ENCODE data around the gene SERF2. TPM values are rescaled to one million over a fixed set of nuclear protein-coding genes. Genes with fewer than 3 reads are reported as not detected.
A peak's percentile ranks its signal among the peaks of the same experiment; 100 is the strongest.

Gene SERF2
- total and polyA plus RNA-seq, 4 donors = 195 to 1,329 (median 838) TPM

DNA sequence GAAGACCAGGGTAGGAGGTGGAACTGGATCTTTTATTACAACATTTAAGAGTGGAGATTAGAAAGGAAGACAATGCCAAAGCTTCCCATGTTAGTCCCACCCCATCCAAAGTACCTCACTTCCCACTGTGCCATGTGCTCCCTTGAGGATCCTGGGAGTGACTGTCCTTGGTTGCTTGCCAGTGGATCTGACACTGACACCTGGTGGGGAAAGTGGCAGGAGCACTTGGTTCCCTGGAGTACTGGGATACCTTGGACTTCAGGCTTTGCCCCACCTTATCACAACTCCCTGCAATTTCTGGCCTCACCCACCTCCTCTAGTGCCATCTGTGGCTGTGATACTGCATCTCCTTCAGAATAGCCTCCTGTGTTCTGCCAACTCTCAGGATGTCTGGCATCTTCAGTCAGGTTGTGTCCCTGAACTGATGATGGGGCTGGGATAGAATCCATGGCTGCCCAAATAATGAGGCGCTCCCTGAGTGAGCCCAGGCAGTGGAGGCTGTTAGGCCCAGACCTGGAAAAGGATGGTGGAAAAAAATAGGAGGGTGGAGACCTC lies 16.6 kb upstream of the SERF2 start:
- Histone ChIP-seq H3K4me3 (ENCODE audit: low read depth in 1 of 3, low read length in 3 of 3) (no peak overlapping the region), H3K4me1 (ENCODE audit: control insufficient read depth in 4 of 4, insufficient read depth in 4 of 4, low read length in 3 of 4) (peaks cover 0 to 21% (median 11%) of the 10 kb centered on the region in 4 donors), H3K27me3 (ENCODE audit: control insufficient read depth in 4 of 4, insufficient read depth in 4 of 4, low read length in 3 of 4) (no peaks in the 10 kb centered on the region), H3K9ac (ENCODE audit: low read depth in 1 of 2, low read length in 2 of 2) (no peak overlapping the region), H3K36me3 (ENCODE audit: control insufficient read depth in 4 of 4, insufficient read depth in 3 of 4, low read depth in 1 of 4, low read length in 3 of 4) (peaks cover 5 to 34% (median 30%) of the 10 kb centered on the region in 4 donors), H3K9me3 (ENCODE audit: control insufficient read depth in 4 of 4, low read length in 3 of 4) (no peaks in the 10 kb centered on the region), H3K27ac (ENCODE audit: low read depth in 1 of 2, low read length in 2 of 2) (peak overlapping the region in 1 of 2 donors; percentile 84)
- peak; percentile 44 for DNase-seq (ENCODE audit: low spot score)
- TF ChIP-seq JUND (IDR thresholded peaks at IDR 0.05) (no peak), RXRA (IDR thresholded peaks at IDR 0.05) (peak in 1 of 2 donors; percentile 19), FOXA2 (IDR thresholded peaks at IDR 0.05) (no peak), RAD21 (IDR thresholded peaks at IDR 0.05) (peak; percentile 46 to 63), HNF4A (conservative IDR thresholded peaks at IDR 0.05) (peak; percentile 69 to 79), FOXA1 (IDR thresholded peaks at IDR 0.05) (no peak), EGR1 (IDR thresholded peaks at IDR 0.05; ENCODE audit: low read depth in 2 of 2) (no peak), GABPA (IDR thresholded peaks at IDR 0.05 in 1 of 2, conservative IDR thresholded peaks at IDR 0.05 in 1 of 2) (peak in 1 of 2 donors; percentile 19), NR2F2 (IDR thresholded peaks at IDR 0.05) (no peak), YY1 (IDR thresholded peaks at IDR 0.05) (no peak), SP1 (IDR thresholded peaks at IDR 0.05) (no peak), TAF1 (conservative IDR thresholded peaks at IDR 0.05) (no peak), HNF4G (IDR thresholded peaks at IDR 0.05) (no peak)
- TF ChIP-seq, protein P1, sequence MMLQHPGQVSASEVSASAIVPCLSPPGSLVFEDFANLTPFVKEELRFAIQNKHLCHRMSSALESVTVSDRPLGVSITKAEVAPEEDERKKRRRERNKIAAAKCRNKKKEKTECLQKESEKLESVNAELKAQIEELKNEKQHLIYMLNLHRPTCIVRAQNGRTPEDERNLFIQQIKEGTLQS (IDR thresholded peaks at IDR 0.05) = no peak
- TF ChIP-seq, protein P2, sequence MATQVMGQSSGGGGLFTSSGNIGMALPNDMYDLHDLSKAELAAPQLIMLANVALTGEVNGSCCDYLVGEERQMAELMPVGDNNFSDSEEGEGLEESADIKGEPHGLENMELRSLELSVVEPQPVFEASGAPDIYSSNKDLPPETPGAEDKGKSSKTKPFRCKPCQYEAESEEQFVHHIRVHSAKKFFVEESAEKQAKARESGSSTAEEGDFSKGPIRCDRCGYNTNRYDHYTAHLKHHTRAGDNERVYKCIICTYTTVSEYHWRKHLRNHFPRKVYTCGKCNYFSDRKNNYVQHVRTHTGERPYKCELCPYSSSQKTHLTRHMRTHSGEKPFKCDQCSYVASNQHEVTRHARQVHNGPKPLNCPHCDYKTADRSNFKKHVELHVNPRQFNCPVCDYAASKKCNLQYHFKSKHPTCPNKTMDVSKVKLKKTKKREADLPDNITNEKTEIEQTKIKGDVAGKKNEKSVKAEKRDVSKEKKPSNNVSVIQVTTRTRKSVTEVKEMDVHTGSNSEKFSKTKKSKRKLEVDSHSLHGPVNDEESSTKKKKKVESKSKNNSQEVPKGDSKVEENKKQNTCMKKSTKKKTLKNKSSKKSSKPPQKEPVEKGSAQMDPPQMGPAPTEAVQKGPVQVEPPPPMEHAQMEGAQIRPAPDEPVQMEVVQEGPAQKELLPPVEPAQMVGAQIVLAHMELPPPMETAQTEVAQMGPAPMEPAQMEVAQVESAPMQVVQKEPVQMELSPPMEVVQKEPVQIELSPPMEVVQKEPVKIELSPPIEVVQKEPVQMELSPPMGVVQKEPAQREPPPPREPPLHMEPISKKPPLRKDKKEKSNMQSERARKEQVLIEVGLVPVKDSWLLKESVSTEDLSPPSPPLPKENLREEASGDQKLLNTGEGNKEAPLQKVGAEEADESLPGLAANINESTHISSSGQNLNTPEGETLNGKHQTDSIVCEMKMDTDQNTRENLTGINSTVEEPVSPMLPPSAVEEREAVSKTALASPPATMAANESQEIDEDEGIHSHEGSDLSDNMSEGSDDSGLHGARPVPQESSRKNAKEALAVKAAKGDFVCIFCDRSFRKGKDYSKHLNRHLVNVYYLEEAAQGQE (IDR thresholded peaks at IDR 0.05) = no peak
- TF ChIP-seq, protein P3, sequence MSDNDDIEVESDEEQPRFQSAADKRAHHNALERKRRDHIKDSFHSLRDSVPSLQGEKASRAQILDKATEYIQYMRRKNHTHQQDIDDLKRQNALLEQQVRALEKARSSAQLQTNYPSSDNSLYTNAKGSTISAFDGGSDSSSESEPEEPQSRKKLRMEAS (IDR thresholded peaks at IDR 0.05) = peak; percentile 55
- TF ChIP-seq, protein P4, sequence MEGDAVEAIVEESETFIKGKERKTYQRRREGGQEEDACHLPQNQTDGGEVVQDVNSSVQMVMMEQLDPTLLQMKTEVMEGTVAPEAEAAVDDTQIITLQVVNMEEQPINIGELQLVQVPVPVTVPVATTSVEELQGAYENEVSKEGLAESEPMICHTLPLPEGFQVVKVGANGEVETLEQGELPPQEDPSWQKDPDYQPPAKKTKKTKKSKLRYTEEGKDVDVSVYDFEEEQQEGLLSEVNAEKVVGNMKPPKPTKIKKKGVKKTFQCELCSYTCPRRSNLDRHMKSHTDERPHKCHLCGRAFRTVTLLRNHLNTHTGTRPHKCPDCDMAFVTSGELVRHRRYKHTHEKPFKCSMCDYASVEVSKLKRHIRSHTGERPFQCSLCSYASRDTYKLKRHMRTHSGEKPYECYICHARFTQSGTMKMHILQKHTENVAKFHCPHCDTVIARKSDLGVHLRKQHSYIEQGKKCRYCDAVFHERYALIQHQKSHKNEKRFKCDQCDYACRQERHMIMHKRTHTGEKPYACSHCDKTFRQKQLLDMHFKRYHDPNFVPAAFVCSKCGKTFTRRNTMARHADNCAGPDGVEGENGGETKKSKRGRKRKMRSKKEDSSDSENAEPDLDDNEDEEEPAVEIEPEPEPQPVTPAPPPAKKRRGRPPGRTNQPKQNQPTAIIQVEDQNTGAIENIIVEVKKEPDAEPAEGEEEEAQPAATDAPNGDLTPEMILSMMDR (IDR thresholded peaks at IDR 0.05; ENCODE audit: low read depth, low read length, missing input control) = peak; percentile 46
- TF ChIP-seq, protein P5, sequence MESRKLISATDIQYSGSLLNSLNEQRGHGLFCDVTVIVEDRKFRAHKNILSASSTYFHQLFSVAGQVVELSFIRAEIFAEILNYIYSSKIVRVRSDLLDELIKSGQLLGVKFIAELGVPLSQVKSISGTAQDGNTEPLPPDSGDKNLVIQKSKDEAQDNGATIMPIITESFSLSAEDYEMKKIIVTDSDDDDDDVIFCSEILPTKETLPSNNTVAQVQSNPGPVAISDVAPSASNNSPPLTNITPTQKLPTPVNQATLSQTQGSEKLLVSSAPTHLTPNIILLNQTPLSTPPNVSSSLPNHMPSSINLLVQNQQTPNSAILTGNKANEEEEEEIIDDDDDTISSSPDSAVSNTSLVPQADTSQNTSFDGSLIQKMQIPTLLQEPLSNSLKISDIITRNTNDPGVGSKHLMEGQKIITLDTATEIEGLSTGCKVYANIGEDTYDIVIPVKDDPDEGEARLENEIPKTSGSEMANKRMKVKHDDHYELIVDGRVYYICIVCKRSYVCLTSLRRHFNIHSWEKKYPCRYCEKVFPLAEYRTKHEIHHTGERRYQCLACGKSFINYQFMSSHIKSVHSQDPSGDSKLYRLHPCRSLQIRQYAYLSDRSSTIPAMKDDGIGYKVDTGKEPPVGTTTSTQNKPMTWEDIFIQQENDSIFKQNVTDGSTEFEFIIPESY (IDR thresholded peaks at IDR 0.05) = no peak
- 90% methylated on average over 1 of the region's 1 CpG for WGBS
